HG03175 (cell line): ENCODE data around the gene SLC16A3.

Source experiments
- ATAC-seq: cut with Tn5 transposase; IDR thresholded peaks from one replicate; pipeline ENCODE4 v1.9.1; 2021; ENCODE audit warnings: mild to moderate bottlenecking, moderate library complexity; ENCODE audit not compliant: unreplicated experiment

SLC16A3 gene

DNA sequence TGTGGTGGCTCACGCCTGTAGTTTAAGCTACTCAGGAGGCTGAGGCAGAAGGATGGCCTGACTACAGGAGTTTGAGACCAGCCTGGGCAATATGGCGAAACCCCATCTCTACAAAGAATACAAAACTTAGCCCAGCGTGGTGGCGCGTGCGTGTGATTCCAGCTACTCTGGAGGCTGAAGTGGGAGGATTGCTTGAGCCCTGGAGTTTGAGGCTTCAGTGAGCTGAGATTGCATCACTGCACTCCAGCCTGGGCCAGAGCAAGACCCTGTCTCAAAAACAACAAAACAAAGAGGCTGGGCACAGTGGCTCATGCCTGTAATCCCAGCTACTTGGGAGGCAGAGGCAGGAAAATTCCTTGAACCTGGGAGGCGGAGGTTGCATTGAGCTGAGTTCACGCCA, 51.7 kb downstream of the SLC16A3 start:
- ATAC-seq: no peak

DNA sequence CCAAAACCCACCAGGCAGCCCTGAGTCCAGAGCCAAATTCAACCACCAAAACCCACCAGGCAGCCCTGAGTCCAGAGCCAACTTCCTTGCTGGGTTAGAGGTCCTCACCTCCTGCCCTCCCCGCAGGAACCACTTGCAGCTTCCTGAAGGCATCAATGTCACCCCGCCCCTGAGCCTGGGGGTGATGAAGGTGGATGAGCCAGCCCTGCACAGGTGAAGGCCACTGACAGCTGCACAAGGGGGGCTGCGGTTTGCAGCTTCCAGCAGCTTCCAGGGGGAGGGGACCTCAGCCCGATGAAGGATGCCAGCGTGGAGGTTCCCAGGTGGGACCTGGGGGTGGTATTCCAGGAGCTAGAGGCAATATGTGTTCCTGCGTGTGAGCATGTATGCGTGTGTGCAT, 52.2 kb downstream of the SLC16A3 start:
- ATAC-seq: no peak

GRCh38 chr17:82281502-82282238, 52.8 kb downstream of the SLC16A3 start:
- ATAC-seq: no peak

DNA sequence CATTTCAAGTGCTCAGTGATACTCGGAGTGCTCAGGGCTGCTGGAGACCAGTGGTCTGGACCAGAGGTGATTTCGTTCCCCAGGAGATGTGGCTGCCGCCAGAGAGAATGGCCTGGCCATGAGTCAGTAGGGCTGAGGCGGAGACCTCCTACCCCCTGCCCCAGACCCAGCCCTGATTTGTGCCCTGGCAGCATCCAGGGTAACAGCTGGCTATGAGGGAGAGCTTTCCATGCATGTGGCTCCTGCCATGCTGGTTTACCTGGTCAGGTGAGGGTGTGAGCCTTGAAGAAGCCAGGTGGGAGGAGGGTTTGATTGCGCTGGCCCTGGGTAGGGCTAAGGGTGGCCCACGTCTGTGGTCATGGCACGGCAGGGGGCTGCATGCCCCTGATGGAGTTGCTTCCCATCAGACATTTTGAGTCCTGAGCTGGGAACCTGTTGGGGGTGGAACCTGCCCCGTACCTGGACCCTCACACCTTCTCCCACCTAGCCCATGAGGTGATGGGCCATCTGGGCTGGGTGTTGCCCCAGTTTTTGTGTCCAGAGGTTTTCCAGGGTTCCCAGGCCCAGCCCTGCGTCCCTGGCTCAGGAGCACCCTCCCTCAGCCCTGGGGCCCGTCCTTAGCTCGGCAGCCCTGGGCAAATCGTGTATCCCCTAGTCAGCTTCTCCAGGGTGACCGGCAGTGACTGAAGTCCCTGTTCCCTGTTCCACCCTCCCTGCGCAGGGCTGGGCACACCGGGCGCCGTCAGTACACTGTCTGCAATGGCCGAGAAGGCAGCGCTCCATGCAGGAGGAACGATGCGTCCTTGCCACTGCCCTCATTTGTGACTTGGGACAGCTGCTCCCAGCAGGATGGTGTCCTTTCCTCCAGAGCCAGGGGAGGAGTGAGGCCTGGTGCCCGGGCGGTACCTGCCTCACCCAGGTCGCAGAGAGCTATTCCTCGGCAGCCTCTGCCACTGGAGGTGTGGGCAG, 53.7 kb downstream of the SLC16A3 start:
- no peak for ATAC-seq

- ATAC-seq: no peak
These were observed 54.4 kb downstream of the SLC16A3 start for GRCh38 chr17:82283208-82283749.

DNA sequence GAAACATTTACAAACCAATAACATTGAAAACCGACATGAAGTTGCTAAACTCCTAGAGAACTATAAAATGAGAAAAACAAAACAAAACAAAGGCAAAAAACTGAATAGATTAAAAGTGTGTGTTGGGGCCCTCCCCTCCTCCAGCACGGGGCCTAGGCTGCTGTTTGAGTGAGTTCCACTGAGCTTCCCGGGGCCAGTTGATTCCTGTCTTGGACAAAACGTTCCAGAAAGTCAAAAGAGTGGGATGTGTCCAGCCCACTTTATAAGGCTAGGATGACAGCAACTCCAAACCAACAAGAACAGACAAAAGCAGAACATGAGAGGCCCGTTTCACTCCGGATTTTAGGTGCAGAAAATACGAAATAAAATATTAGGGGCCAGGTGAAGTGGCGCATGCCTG, 56.3 kb downstream of the SLC16A3 start:
- ATAC-seq: no peak

- ATAC-seq: no peak
These were observed 58.4 kb downstream of the SLC16A3 start for GRCh38 chr17:82287013-82287867.

DNA sequence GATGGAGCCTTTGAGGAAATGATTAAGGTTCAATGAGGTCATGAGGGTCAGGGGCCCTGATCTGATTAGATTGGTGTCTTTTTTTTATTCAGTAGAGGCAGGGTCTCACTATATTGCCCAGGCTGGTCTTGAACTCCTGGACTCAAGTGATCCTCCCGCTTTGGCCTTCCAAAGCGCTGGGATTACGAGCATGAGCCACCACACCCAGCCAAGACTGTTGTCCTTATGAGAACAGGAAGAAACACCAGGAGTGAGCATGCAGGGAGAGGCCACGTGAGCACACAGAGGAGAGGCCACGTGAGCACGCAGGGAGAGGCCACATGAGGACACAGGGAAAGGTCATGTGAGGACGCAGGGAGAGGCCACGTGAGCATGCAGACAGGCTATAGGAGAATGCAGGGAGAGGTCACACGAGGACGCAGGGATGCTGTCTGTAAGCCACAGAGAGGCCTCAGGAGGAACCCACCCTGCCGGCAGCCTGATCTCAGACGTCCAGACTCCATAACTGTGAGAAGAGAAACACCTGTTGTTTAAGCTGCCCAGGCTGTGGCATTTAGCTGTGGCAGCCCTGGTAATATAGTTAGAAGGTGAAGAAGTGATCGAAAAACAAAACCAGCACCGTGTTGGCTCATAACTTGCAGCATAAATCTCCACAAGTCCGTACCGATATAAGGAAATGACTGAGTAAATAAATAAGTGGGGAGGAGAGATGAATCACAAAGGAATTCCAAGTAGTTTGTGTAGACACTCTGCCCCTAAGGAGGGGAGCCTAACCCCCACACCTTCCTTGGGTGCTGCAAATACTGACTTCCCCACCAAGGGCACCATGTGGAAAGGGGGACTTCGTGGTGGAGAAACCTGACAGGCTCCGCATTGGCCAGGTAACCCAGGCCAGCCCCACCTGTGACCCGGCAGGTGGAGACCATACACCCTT, 59.3 kb downstream of the SLC16A3 start:
- ATAC-seq: no peak
